ENCODE data around the gene CHRND. TPM values are rescaled to one million over a fixed set of nuclear protein-coding genes. Genes with fewer than 3 reads are reported as not detected.

Gene CHRND
- total RNA-seq, 8 experiments from 2014 or later, result 0.05 to 0.62 (median 0.21) TPM; not detected in 1

- Histone ChIP-seq H3K4me1 (replicated peaks in 1 of 2) (peaks cover 76 to 81% of the 10 kb centered on the region in 2 donors), H3K4me3 (no peak overlapping the region), H3K27ac (peak overlapping the region; percentile 87)
- ATAC-seq (replicated peaks in 6 of 8), result no peak
- no CpG with 5 or more reads among the region's 10 CpGs for WGBS, 10 experiments
- in situ Hi-C loops (cut with MboI; ENCODE audit: low pct_unique_long_range_greater_than_20kb in 2 of 9, low sequenced_read_pairs in 9 of 9, unreplicated experiment in 9 of 9), result loop anchor here in 2 of 9 experiments (25.0 kb wide), 1 partner anchor 590 kb away; no protein-coding TSS in a partner anchor
Observed at GRCh38 chr2:232501794-232502390, 24.1 kb upstream of the CHRND start.

DNA sequence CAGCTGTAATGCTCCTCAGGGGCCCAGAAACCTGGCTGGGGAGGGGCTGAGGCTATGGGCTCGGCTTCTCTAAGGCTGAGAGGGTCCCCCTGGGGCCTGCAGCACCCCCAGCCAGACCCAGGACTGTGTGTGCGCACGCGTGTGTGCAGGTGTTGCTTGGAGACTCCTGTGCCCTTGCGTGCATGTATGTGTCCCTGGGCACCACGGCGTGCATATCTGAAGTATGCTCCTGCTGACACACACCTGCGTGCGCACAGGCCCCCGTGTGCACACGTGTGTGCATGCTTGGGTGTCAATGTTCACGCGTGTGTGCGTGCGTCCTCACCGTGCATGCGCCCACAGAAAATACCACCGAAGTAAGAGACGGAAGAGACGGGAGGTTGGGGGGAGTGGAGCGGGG lies 23.4 kb upstream of the CHRND start:
- peak in 5 of 8 experiments; percentile 7 to 45 (median 23) for ATAC-seq (replicated peaks in 6 of 8)
- WGBS, 10 experiments, result 0 to 25% (median 10%) methylated on average over 1 to 9 of the region's 21 CpGs; no CpG with 5 or more reads in 7 of the 10 experiments
- Histone ChIP-seq H3K4me1 (replicated peaks in 1 of 2) (peaks cover 76 to 81% of the 10 kb centered on the region in 2 donors), H3K27ac (peak overlapping the region; percentile 87), H3K4me3 (peak overlapping the region in 2 of 5 donors; percentile 31 to 34)
- in situ Hi-C loops (cut with MboI; ENCODE audit: low pct_unique_long_range_greater_than_20kb in 2 of 9, low sequenced_read_pairs in 9 of 9, unreplicated experiment in 9 of 9), result loop anchor here in 2 of 9 experiments (25.0 kb wide), 1 partner anchor 590 kb away; no protein-coding TSS in a partner anchor

DNA sequence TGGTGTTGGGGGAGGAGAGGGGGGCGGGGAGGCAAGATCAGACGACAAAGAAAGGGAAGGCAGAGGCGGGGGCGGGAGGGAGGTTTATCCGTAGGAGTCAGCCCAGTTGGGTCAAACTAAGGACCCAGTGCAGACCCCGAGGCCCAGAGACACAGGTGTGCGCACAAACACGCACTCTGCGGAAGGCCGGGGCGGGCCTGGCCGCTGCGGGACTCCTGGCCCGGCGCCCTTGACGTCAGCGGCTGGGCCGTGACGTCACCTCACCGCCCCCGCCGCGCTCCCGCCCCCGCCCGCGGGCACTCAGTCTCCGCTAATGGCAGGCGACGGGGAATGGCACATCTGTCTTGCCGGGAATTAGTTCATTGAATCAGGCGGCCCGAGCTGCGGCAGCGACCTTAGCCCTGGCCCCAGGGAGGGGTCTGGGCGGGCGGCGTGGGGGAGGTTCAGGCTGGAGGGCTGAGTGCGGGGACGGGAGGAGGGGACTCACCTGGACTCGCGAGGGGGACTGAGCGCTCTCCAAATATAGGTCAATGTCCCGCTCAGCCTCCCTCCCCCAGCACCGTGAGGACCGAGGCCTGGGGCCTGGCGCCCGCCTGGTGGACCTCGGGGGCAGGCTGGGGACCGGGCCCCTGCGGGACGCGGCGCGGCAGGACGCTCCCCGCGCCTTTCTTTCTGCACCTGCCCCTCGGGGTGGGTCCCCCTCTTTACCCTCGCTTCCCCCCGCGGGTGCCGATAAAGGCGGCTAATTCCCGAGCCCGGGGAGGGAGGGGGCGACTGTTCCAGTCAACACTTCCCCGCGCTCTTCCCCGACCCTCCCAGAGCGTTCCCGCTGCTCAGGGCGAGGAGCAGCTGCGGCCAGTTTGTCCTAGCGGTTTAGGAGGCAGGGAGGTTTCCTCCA lies 22.8 kb upstream of the CHRND start:
- in situ Hi-C loops (cut with MboI; ENCODE audit: low pct_unique_long_range_greater_than_20kb in 2 of 9, low sequenced_read_pairs in 9 of 9, unreplicated experiment in 9 of 9), result loop anchor here in 2 of 9 experiments (25.0 kb wide), 1 partner anchor 591 kb away; no protein-coding TSS in a partner anchor
- H3K4me3 ChIP-seq, result peak overlapping the region; percentile 7 to 34 (median 18)
- H3K4me1 ChIP-seq (replicated peaks in 1 of 2), result peaks cover 72 to 82% of the 10 kb centered on the region in 2 donors
- ATAC-seq (replicated peaks in 6 of 8), result peak; percentile 60 to 72 (median 65)
- H3K27ac ChIP-seq, result peak overlapping the region; percentile 87
- WGBS, 10 experiments, result no CpG with 5 or more reads among the region's 75 CpGs

- Histone ChIP-seq H3K4me3 (peak overlapping the region in 3 of 5 donors; percentile 18 to 34 (median 31)), H3K27ac (peak overlapping the region; percentile 87), H3K4me1 (replicated peaks in 1 of 2) (peaks cover 72 to 82% of the 10 kb centered on the region in 2 donors)
- in situ Hi-C loops (cut with MboI; ENCODE audit: low pct_unique_long_range_greater_than_20kb in 2 of 9, low sequenced_read_pairs in 9 of 9, unreplicated experiment in 9 of 9), result loop anchor here in 2 of 9 experiments (25.0 kb wide), 1 partner anchor 592 kb away; no protein-coding TSS in a partner anchor
- ATAC-seq (replicated peaks in 6 of 8), result no peak
- WGBS, 10 experiments, result 0 to 50% (median 31%) methylated on average over 2 to 7 of the region's 16 CpGs; no CpG with 5 or more reads in 1 of the 10 experiments
Observed at GRCh38 chr2:232503809-232504323, 22.1 kb upstream of the CHRND start.

DNA sequence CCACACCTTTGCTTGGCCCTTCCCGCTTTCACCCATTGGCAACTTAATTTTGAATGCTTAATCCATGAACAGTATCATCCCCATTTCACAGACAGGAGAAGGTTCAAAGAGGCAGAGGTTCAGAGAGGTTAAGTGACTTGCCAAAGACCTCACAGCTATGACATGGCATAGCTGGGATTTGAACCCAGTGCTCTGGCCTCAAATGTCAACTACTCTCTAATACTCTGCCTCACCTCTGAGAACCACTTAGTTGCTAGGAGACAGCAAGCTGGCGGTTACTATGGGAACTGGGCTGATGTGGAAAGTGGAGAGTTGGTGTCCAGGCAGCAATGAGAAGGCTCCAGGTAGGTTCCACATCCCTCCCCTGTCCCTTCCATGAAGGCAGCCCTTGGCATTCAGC lies 21.5 kb upstream of the CHRND start:
- WGBS, 10 experiments, result 35 to 100% (median 80%) methylated on average over 1 to 2 of the region's 2 CpGs; no CpG with 5 or more reads in 5 of the 10 experiments
- in situ Hi-C loops (cut with MboI; ENCODE audit: low pct_unique_long_range_greater_than_20kb in 2 of 9, low sequenced_read_pairs in 9 of 9, unreplicated experiment in 9 of 9), result loop anchor here in 2 of 9 experiments (25.0 kb wide), 1 partner anchor 592 kb away; no protein-coding TSS in a partner anchor
- H3K4me1 ChIP-seq (replicated peaks in 1 of 2), result peaks cover 72 to 80% of the 10 kb centered on the region in 2 donors
- peak overlapping the region; percentile 87 for H3K27ac ChIP-seq
- ATAC-seq (replicated peaks in 6 of 8), result no peak
- H3K4me3 ChIP-seq, result no peak overlapping the region

DNA sequence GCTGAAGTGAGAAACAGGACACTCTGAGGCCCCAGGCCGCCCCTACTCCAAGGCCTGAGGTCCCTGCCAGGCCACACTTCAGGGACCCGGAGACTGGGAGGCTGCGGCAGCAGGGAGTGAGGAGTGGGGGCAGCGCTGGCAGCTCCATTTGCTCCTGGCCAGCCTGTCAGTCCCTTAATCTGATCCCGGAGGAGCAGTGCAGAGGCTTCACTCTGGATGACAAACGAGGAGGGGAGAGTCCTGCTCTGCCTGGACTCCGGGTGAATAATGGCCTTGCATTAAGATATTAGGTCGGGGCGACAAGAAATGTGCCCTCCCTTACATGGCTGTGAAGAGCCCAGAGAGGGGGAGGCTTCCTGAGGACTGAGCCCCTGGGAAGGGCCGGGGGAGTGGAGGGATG lies 20.1 kb upstream of the CHRND start:
- peak in 5 of 8 experiments; percentile 68 to 72 (median 70) for ATAC-seq (replicated peaks in 6 of 8)
- WGBS, 10 experiments, result 0 to 17% (median 9%) methylated on average over 1 to 5 of the region's 10 CpGs; no CpG with 5 or more reads in 6 of the 10 experiments
- in situ Hi-C loops (cut with MboI; ENCODE audit: low pct_unique_long_range_greater_than_20kb in 2 of 9, low sequenced_read_pairs in 9 of 9, unreplicated experiment in 9 of 9), result loop anchor here in 2 of 9 experiments (25.0 kb wide), 1 partner anchor 594 kb away; no protein-coding TSS in a partner anchor
- no peak overlapping the region for H3K4me3 ChIP-seq
- H3K4me1 ChIP-seq (replicated peaks in 1 of 2), result peaks cover 65 to 67% of the 10 kb centered on the region in 2 donors
- H3K27ac ChIP-seq, result peak overlapping the region; percentile 86 to 87

- H3K4me3 ChIP-seq, result no peak overlapping the region
- ATAC-seq (replicated peaks in 6 of 8), result peak in 1 of 8 experiments; percentile 11
- peaks cover 65 to 66% of the 10 kb centered on the region in 2 donors for H3K4me1 ChIP-seq (replicated peaks in 1 of 2)
- 63 to 83% (median 80%) methylated on average over 1 to 2 of the region's 4 CpGs; no CpG with 5 or more reads in 7 of the 10 experiments for WGBS, 10 experiments
- H3K27ac ChIP-seq, result peak overlapping the region; percentile 86 to 87
- in situ Hi-C loops (cut with MboI; ENCODE audit: low pct_unique_long_range_greater_than_20kb in 2 of 9, low sequenced_read_pairs in 9 of 9, unreplicated experiment in 9 of 9), result loop anchor here in 2 of 9 experiments (25.0 kb wide), 1 partner anchor 594 kb away; no protein-coding TSS in a partner anchor
Observed at GRCh38 chr2:232506709-232507108, 19.3 kb upstream of the CHRND start.

DNA sequence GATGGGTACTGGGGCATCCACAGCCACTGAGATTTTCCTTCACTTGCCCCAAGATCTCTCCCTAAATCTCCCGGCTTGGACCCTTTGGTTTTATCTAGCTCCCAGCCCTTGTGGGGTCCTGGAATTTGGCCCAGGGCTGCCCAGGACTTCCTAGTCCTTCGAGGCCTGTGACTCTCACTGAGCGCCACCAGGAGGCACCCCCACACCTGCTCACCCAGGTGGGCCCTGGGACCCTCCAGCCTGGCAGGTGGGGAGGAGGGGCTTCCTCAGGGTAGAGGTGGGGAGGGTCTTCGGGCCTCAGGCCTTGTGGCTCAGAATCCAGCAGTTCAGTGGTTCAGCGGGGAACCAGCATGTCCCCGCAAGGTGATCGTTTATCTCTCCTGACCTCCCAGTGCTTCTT lies 17.7 kb upstream of the CHRND start:
- H3K4me1 ChIP-seq (replicated peaks in 1 of 2), result peaks cover 69 to 70% of the 10 kb centered on the region in 2 donors
- H3K4me3 ChIP-seq, result no peak overlapping the region
- WGBS, 10 experiments, result 82 to 83% methylated on average over 1 to 2 of the region's 7 CpGs; no CpG with 5 or more reads in 8 of the 10 experiments
- in situ Hi-C loops (cut with MboI; ENCODE audit: low pct_unique_long_range_greater_than_20kb in 2 of 9, low sequenced_read_pairs in 9 of 9, unreplicated experiment in 9 of 9), result loop anchor here in 2 of 9 experiments (25.0 kb wide), 1 partner anchor 596 kb away; no protein-coding TSS in a partner anchor
- H3K27ac ChIP-seq, result peak overlapping the region in 1 of 2 donors; percentile 17
- no peak for ATAC-seq (replicated peaks in 6 of 8)

- in situ Hi-C loops (cut with MboI; ENCODE audit: low pct_unique_long_range_greater_than_20kb in 2 of 9, low sequenced_read_pairs in 9 of 9, unreplicated experiment in 9 of 9), result loop anchor here in 2 of 9 experiments (25.0 kb wide), 1 partner anchor 599 kb away; no protein-coding TSS in a partner anchor
- Histone ChIP-seq H3K4me3 (no peak overlapping the region), H3K27ac (peak overlapping the region; percentile 67 to 82), H3K4me1 (replicated peaks in 1 of 2) (peaks cover 56 to 57% of the 10 kb centered on the region in 2 donors)
- ATAC-seq (replicated peaks in 6 of 8), result peak in 5 of 8 experiments; percentile 21 to 33 (median 26)
- WGBS, 10 experiments, result 10 to 80% (median 57%) methylated on average over 2 to 5 of the region's 11 CpGs; no CpG with 5 or more reads in 5 of the 10 experiments
Observed at GRCh38 chr2:232511336-232511890, 14.5 kb upstream of the CHRND start.

GRCh38 chr2:232512602-232513001 lies 13.4 kb upstream of the CHRND start:
- Histone ChIP-seq H3K27ac (peak overlapping the region; percentile 67 to 82), H3K4me3 (no peak overlapping the region), H3K4me1 (replicated peaks in 1 of 2) (peaks cover 44 to 46% of the 10 kb centered on the region in 2 donors)
- in situ Hi-C loops (cut with MboI; ENCODE audit: low pct_unique_long_range_greater_than_20kb in 2 of 9, low sequenced_read_pairs in 9 of 9, unreplicated experiment in 9 of 9), result loop anchor here in 2 of 9 experiments (25.0 kb wide), 1 partner anchor 600 kb away; no protein-coding TSS in a partner anchor
- peak in 5 of 8 experiments; percentile 86 to 93 (median 89) for ATAC-seq (replicated peaks in 6 of 8)
- 0 to 83% methylated on average over 1 to 2 of the region's 10 CpGs; no CpG with 5 or more reads in 8 of the 10 experiments for WGBS, 10 experiments

DNA sequence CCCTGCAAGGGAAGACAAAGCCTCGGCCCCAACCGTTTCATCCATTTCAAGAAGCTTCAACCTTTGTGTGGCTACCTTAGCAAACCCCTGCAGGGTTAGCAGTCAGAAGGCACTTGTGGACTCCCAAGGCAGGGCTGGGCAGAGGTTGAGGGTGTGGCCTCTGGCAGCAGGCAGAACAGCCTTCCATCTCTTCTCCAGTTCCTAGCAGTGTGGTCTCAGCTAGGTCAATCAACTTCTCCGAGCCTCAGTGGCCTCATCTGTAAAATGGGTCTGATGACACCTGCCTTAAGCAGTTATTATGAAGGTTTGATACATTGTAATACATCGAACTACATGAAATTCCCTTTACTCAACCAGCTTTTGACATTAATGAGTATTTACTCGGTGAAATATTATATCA lies 12.6 kb upstream of the CHRND start:
- peak overlapping the region; percentile 13 to 73 for H3K27ac ChIP-seq
- peaks cover 40 to 45% of the 10 kb centered on the region in 2 donors for H3K4me1 ChIP-seq (replicated peaks in 1 of 2)
- no peak overlapping the region for H3K4me3 ChIP-seq
- WGBS, 10 experiments, result 13 to 100% (median 61%) methylated on average over 2 to 4 of the region's 5 CpGs; no CpG with 5 or more reads in 1 of the 10 experiments
- in situ Hi-C loops (cut with MboI; ENCODE audit: low pct_unique_long_range_greater_than_20kb in 2 of 9, low sequenced_read_pairs in 9 of 9, unreplicated experiment in 9 of 9), result loop anchor here in 2 of 9 experiments (25.0 kb wide), 1 partner anchor 601 kb away; no protein-coding TSS in a partner anchor
- ATAC-seq (replicated peaks in 6 of 8), result peak in 1 of 8 experiments; percentile 16
